DOHH2 (cell line): Measurements from ENCODE around the gene RRP15.
A peak's percentile ranks its signal among the peaks of the same experiment; 100 is the strongest.

Experiments used
- H3F3A ChIP-seq: fragments of 200-600 bp; sonication (generic), shearing (Covaris generic); 2 replicates; pipeline ENCODE4 v1.6.0; 2016; ENCODE audit warnings: antibody characterized with exemption, mild to moderate bottlenecking; ENCODE audit not compliant: control insufficient read depth, insufficient read depth
- H3K27ac ChIP-seq: fragments of 200-600 bp; sonication (generic); 2 replicates; pipeline ENCODE4 v1.5.1; 2014; ENCODE audit warnings: low read depth, mild to moderate bottlenecking, low read length, moderate library complexity
- H3K27me3 ChIP-seq: fragments of 200-600 bp; sonication (generic); 2 replicates; pipeline ENCODE4 v1.6.1; 2014; ENCODE audit warnings: mild to moderate bottlenecking, low read length, mixed read lengths; ENCODE audit not compliant: control insufficient read depth
- H3K36me3 ChIP-seq: fragments of 200-600 bp; sonication (generic); 2 replicates; pipeline ENCODE4 v1.6.1; 2014; ENCODE audit warnings: mild to moderate bottlenecking, low read length, moderate library complexity, mixed read lengths; ENCODE audit not compliant: control insufficient read depth
- H3K4me1 ChIP-seq: fragments of 200-600 bp; sonication (generic); 2 replicates; pipeline ENCODE4 v1.6.1; 2014; ENCODE audit warnings: mild to moderate bottlenecking, low read length, mixed read lengths; ENCODE audit not compliant: control insufficient read depth
- H3K4me2 ChIP-seq: fragments of 200-600 bp; sonication (generic); 2 replicates; pipeline ENCODE4 v1.6.0; 2014; ENCODE audit warnings: mild to moderate bottlenecking, low read length, moderate library complexity
- H3K4me3 ChIP-seq: fragments of 200-600 bp; sonication (generic); 2 replicates; pipeline ENCODE4 v1.5.1; 2014; ENCODE audit warnings: mild to moderate bottlenecking, low read length, mixed read lengths
- H3K79me2 ChIP-seq: fragments of 200-600 bp; sonication (generic); 2 replicates; pipeline ENCODE4 v1.6.1; 2014; ENCODE audit warnings: mild to moderate bottlenecking, low read length, mixed read lengths; ENCODE audit not compliant: control insufficient read depth
- H3K9me2 ChIP-seq: fragments of 200-600 bp; sonication (generic); replicated peaks from 2 replicates; pipeline ENCODE4 v1.6.1; 2014; ENCODE audit warnings: mild to moderate bottlenecking, low read length, mixed read lengths; ENCODE audit not compliant: control insufficient read depth
- H3K9me3 ChIP-seq: fragments of 200-600 bp; sonication (generic); 2 replicates; pipeline ENCODE4 v1.6.1; 2014; ENCODE audit warnings: antibody characterized with exemption, low read length, mixed read lengths; ENCODE audit not compliant: control insufficient read depth, insufficient read depth
- H4K20me1 ChIP-seq: fragments of 200-600 bp; sonication (generic); 2 replicates; pipeline ENCODE4 v1.6.0; 2014; ENCODE audit warnings: low read depth, mild to moderate bottlenecking, antibody characterized with exemption, low read length, moderate library complexity; ENCODE audit not compliant: control insufficient read depth, insufficient read depth
- CTCF ChIP-seq: fragments of 200-600 bp; sonication (generic); IDR thresholded peaks from one replicate; pipeline ENCODE4 v1.5.1; 2014; ENCODE audit warnings: antibody characterized with exemption, mild to moderate bottlenecking, low read depth, low read length; ENCODE audit not compliant: poor library complexity, severe bottlenecking
- EZH2phosphoT487 ChIP-seq: fragments of 200-600 bp; sonication (generic); IDR thresholded peaks from 2 replicates; pipeline ENCODE4 v1.6.1; 2017; ENCODE audit warnings: borderline replicate concordance, mild to moderate bottlenecking, antibody characterized with exemption, low read length, moderate library complexity, mixed read lengths

Gene RRP15

GRCh38 chr1:218281285-218281684 lies 3.8 kb upstream of the RRP15 start:
- Histone ChIP-seq H3K79me2 (peaks cover 12% of the 10 kb centered on the region), H4K20me1 (no peaks in the 10 kb centered on the region), H3K4me1 (peaks cover 11% of the 10 kb centered on the region), H3K36me3 (peaks cover under 1% of the 10 kb centered on the region; the same call in 1 of the 2 replicates), H3K4me3 (no peak overlapping the region), H3K9me2 (no peaks in the 10 kb centered on the region), H3K27me3 (no peaks in the 10 kb centered on the region), H3K9me3 (no peaks in the 10 kb centered on the region; the same call in 1 of the 2 replicates), H3F3A (no peaks in the 10 kb centered on the region), H3K4me2 (no peak overlapping the region), H3K27ac (no peak overlapping the region)
- peak; percentile 34 for TF ChIP-seq CTCF
- no peak for TF ChIP-seq EZH2phosphoT487

- peak overlapping the region; percentile 51 for H3K27ac ChIP-seq
- peak overlapping the region; percentile 84 for H3K4me3 ChIP-seq
- peaks cover 44% of the 10 kb centered on the region for H3K79me2 ChIP-seq
- no peaks in the 10 kb centered on the region for H3K27me3 ChIP-seq
- no peaks in the 10 kb centered on the region for H3F3A ChIP-seq
- H3K4me1 ChIP-seq: peaks cover 21% of the 10 kb centered on the region
- TF ChIP-seq EZH2phosphoT487: no peak
- H4K20me1 ChIP-seq: no peaks in the 10 kb centered on the region
- peaks cover 21% of the 10 kb centered on the region; the same call in 1 of the 2 replicates for H3K36me3 ChIP-seq
- H3K4me2 ChIP-seq: peak overlapping the region; percentile 94
- H3K9me3 ChIP-seq: no peaks in the 10 kb centered on the region; the same call in 1 of the 2 replicates
- no peaks in the 10 kb centered on the region for H3K9me2 ChIP-seq
Measured at GRCh38 chr1:218284377-218284916, 646 bp upstream of the RRP15 start.

- no peak for TF ChIP-seq CTCF
- no peak for TF ChIP-seq EZH2phosphoT487
- H3K27ac ChIP-seq: no peak overlapping the region
- no peaks in the 10 kb centered on the region for H3K27me3 ChIP-seq
- peaks cover 8% of the 10 kb centered on the region; the same call in 1 of the 2 replicates for H4K20me1 ChIP-seq
- H3K4me2 ChIP-seq: no peak overlapping the region
- H3K79me2 ChIP-seq: peaks cover 98% of the 10 kb centered on the region
- H3K4me3 ChIP-seq: no peak overlapping the region
- no peaks in the 10 kb centered on the region for H3K9me2 ChIP-seq
- H3K36me3 ChIP-seq: peaks cover 35% of the 10 kb centered on the region
- no peaks in the 10 kb centered on the region for H3K9me3 ChIP-seq
- H3K4me1 ChIP-seq: no peaks in the 10 kb centered on the region
- no peaks in the 10 kb centered on the region for H3F3A ChIP-seq
Measured at GRCh38 chr1:218292515-218292914, 7.4 kb downstream of the RRP15 start.

- no peaks in the 10 kb centered on the region for H3K9me3 ChIP-seq
- peaks cover 8% of the 10 kb centered on the region; the same call in 1 of the 2 replicates for H4K20me1 ChIP-seq
- 0 out of 2 replicates have a peak, but pooled peaks cover 2% of the 10 kb centered on the region for H3F3A ChIP-seq
- H3K4me2 ChIP-seq: no peak overlapping the region
- H3K9me2 ChIP-seq: no peaks in the 10 kb centered on the region
- H3K27ac ChIP-seq: no peak overlapping the region
- H3K4me1 ChIP-seq: no peaks in the 10 kb centered on the region
- H3K79me2 ChIP-seq: peaks cover 98% of the 10 kb centered on the region
- no peak overlapping the region for H3K4me3 ChIP-seq
- TF ChIP-seq CTCF: no peak
- no peak for TF ChIP-seq EZH2phosphoT487
- H3K36me3 ChIP-seq: peaks cover 22% of the 10 kb centered on the region
- no peaks in the 10 kb centered on the region for H3K27me3 ChIP-seq
Measured at GRCh38 chr1:218294546-218294945, 9.5 kb downstream of the RRP15 start.
